SK-N-SH (cell line): ENCODE data around the gene WDR82.

ENCODE experiments used
- POLR2AphosphoS5 ChIP-seq: IDR thresholded peaks from 2 replicates; pipeline ENCODE4 v1.6.1; 2012; ENCODE audit warnings: low read depth, low read length
- YY1 ChIP-seq: IDR thresholded peaks from 2 replicates; pipeline ENCODE4 v1.4.0; 2012; ENCODE audit warnings: low read depth, mild to moderate bottlenecking
- TF ChIP-seq, protein P1 (sequence below): IDR thresholded peaks from 2 replicates; pipeline ENCODE4 v1.6.1; 2012; ENCODE audit warnings: mild to moderate bottlenecking, low read depth, low read length, moderate library complexity
- TF ChIP-seq, protein P2 (sequence below): fragments of 200-600 bp; sonication (generic); IDR thresholded peaks from 2 replicates; pipeline ENCODE4 v1.6.1; 2017; ENCODE audit warnings: antibody characterized with exemption, mild to moderate bottlenecking, moderate library complexity

DNA sequence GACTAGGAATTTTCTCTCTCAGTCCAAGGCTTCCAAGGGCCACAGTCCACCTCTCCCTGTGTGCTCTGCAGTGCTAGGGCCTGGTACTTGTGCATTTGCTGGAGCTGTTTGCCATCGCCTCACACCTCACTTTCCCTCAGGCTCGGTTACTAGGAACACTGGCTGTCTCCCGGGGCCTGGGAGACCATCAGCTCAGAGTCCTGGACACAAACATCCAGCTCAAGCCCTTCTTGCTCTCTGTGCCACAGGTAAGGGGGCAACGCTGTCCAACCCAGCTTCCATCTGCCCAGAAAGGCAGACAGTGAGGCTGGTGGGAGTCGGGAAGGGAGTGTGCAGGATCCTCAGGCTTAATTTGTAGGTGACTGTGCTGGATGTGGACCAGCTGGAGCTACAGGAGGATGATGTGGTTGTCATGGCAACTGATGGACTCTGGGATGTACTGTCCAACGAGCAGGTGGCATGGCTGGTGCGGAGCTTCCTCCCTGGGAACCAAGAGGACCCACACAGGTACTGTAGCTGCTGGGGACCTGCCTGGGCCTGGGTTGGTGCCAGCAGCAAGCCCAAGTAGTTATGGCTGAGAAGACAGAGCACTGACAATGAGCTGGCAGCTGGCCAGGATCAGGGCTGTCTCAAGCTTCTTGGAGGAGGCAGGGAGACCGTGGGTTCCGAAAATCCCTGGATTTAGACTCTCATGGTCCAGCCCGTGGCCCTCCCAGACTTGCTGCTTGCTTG lies 29.5 kb downstream of the WDR82 start:
- TF ChIP-seq POLR2AphosphoS5 (no peak), YY1 (no peak)
- TF ChIP-seq, protein P1, sequence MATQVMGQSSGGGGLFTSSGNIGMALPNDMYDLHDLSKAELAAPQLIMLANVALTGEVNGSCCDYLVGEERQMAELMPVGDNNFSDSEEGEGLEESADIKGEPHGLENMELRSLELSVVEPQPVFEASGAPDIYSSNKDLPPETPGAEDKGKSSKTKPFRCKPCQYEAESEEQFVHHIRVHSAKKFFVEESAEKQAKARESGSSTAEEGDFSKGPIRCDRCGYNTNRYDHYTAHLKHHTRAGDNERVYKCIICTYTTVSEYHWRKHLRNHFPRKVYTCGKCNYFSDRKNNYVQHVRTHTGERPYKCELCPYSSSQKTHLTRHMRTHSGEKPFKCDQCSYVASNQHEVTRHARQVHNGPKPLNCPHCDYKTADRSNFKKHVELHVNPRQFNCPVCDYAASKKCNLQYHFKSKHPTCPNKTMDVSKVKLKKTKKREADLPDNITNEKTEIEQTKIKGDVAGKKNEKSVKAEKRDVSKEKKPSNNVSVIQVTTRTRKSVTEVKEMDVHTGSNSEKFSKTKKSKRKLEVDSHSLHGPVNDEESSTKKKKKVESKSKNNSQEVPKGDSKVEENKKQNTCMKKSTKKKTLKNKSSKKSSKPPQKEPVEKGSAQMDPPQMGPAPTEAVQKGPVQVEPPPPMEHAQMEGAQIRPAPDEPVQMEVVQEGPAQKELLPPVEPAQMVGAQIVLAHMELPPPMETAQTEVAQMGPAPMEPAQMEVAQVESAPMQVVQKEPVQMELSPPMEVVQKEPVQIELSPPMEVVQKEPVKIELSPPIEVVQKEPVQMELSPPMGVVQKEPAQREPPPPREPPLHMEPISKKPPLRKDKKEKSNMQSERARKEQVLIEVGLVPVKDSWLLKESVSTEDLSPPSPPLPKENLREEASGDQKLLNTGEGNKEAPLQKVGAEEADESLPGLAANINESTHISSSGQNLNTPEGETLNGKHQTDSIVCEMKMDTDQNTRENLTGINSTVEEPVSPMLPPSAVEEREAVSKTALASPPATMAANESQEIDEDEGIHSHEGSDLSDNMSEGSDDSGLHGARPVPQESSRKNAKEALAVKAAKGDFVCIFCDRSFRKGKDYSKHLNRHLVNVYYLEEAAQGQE, result no peak
- TF ChIP-seq, protein P2, sequence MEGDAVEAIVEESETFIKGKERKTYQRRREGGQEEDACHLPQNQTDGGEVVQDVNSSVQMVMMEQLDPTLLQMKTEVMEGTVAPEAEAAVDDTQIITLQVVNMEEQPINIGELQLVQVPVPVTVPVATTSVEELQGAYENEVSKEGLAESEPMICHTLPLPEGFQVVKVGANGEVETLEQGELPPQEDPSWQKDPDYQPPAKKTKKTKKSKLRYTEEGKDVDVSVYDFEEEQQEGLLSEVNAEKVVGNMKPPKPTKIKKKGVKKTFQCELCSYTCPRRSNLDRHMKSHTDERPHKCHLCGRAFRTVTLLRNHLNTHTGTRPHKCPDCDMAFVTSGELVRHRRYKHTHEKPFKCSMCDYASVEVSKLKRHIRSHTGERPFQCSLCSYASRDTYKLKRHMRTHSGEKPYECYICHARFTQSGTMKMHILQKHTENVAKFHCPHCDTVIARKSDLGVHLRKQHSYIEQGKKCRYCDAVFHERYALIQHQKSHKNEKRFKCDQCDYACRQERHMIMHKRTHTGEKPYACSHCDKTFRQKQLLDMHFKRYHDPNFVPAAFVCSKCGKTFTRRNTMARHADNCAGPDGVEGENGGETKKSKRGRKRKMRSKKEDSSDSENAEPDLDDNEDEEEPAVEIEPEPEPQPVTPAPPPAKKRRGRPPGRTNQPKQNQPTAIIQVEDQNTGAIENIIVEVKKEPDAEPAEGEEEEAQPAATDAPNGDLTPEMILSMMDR, result no peak
